A549 (cell line): ENCODE results near the gene TCF4. TPM values are rescaled to one million over a fixed set of nuclear protein-coding genes. Genes with fewer than 3 reads are reported as not detected.

Experiments used
- ATAC-seq, 2 experiments: fragments of 200-7000 bp in 1 of 2; fragments of >200 bp in 1 of 2; cut with Nextera tagmentation in 1 of 2; cut with Tn5 transposase in 1 of 2; 3 replicates each; pipeline versions ENCODE4 v1.8.0 to v1.9.1; 2018 to 2020; ENCODE audit warnings: mild to moderate bottlenecking in 1 of 2, moderate library complexity in 1 of 2
- CTCF ChIA-PET: fragments of 300-600 bp; sonication (Branson Sonifier 250); formaldehyde crosslinking; extraction: SDS; loops from one replicate; lab custom pipeline; 2021; ENCODE audit warnings: antibody characterized with exemption, inconsistent platforms; lab: Yijun Ruan, JAX
- POLR2A ChIA-PET: fragments of 350-600 bp; formaldehyde crosslinking; extraction: SDS; loops from one replicate; lab custom pipeline; 2021; ENCODE audit warnings: antibody characterized with exemption, inconsistent platforms; lab: Yijun Ruan, JAX
- DNase-seq, 2 experiments: peaks; one replicate each; pipeline versions ENCODE4 v3.0.0 to v3.0.0-alpha.2; 2011 to 2016; ENCODE audit warnings: low read depth in 1 of 2, low spot score in 1 of 2
- FAIRE-seq: peaks from 2 replicates; lab custom pipeline; 2011; peaks lifted over from hg19 to GRCh38; lab: Jason Lieb, UNC
- H3K27ac ChIP-seq, 2 experiments: fragments of >200 bp; sonication (Bioruptor Twin); formaldehyde crosslinking; 3 replicates each; pipeline ENCODE4 v1.5.1; 2016 to 2017
- H3K4me1 ChIP-seq: fragments of >200 bp; sonication (Bioruptor Twin); formaldehyde crosslinking; 3 replicates; pipeline ENCODE4 v1.6.1; 2016
- H3K4me2 ChIP-seq: fragments of >200 bp; sonication (Bioruptor Twin); formaldehyde crosslinking; 3 replicates; pipeline ENCODE4 v1.6.1; 2016
- H3K4me3 ChIP-seq: fragments of >200 bp; sonication (Bioruptor Twin); formaldehyde crosslinking; 3 replicates; pipeline ENCODE4 v1.5.1; 2016
- H3K9me3 ChIP-seq: fragments of >200 bp; sonication (Bioruptor Twin); formaldehyde crosslinking; 3 replicates; pipeline ENCODE4 v1.6.1; 2016
- CBX2 ChIP-seq: fragments of 200-600 bp; sonication (generic); IDR thresholded peaks from 2 replicates; pipeline ENCODE4 v1.6.1; 2016; ENCODE audit warnings: low read depth, mild to moderate bottlenecking, borderline replicate concordance
- CEBPB ChIP-seq, 2 experiments: fragments of >200 bp in 1 of 2; sonication (Bioruptor Twin) in 1 of 2; formaldehyde crosslinking in 1 of 2; IDR thresholded peaks; 2 replicates each; pipeline ENCODE4 v1.6.1; 2012 to 2016
- EP300 ChIP-seq, 2 experiments: fragments of >200 bp; sonication (Bioruptor Twin); formaldehyde crosslinking; IDR thresholded peaks; 2 replicates in 1 of 2; 3 replicates in 1 of 2; pipeline ENCODE4 v1.6.1; 2016 to 2017
- FOSB ChIP-seq: fragments of 250-450 bp; sonication (Bioruptor Pico); IDR thresholded peaks from 2 replicates; pipeline ENCODE4 v1.5.0; 2020; ENCODE audit warnings: mild to moderate bottlenecking, moderate library complexity
- FOXS1 ChIP-seq: fragments of 250-450 bp; sonication (Bioruptor Pico); IDR thresholded peaks from 2 replicates; pipeline ENCODE4 v1.5.0; 2020; ENCODE audit warnings: mild to moderate bottlenecking, moderate library complexity
- HOXA7 ChIP-seq: fragments of 250-450 bp; sonication (Bioruptor Pico); IDR thresholded peaks from 2 replicates; pipeline ENCODE4 v1.5.0; 2020; ENCODE audit warnings: mild to moderate bottlenecking, moderate library complexity
- JUNB ChIP-seq: fragments of >200 bp; sonication (Bioruptor Twin); formaldehyde crosslinking; IDR thresholded peaks from 2 replicates; pipeline ENCODE4 v1.6.1; 2016
- KDM5A ChIP-seq: fragments of 200-600 bp; sonication (generic); IDR thresholded peaks from 2 replicates; pipeline ENCODE4 v1.6.1; 2016; ENCODE audit warnings: antibody characterized with exemption, mild to moderate bottlenecking
- MYC ChIP-seq: IDR thresholded peaks from 2 replicates; pipeline ENCODE4 v1.6.1; 2012; ENCODE audit warnings: mild to moderate bottlenecking, inconsistent platforms, low read length, improper control_type of control experiment, borderline replicate concordance
- NFE2L2 ChIP-seq: fragments of 150-350 bp; conservative IDR thresholded peaks from 2 replicates; pipeline ENCODE4 v1.6.1; 2014; ENCODE audit warnings: low read length
- PHF8 ChIP-seq: fragments of 200-600 bp; sonication (generic); IDR thresholded peaks from 2 replicates; pipeline ENCODE4 v1.6.1; 2016; ENCODE audit warnings: low read depth, mild to moderate bottlenecking, antibody characterized with exemption, moderate library complexity, borderline replicate concordance
- POLR2A ChIP-seq: IDR thresholded peaks from 2 replicates; pipeline ENCODE4 v1.6.1; 2012; ENCODE audit warnings: mild to moderate bottlenecking, low read length
- RAD21 ChIP-seq, 2 experiments: fragments of >200 bp in 1 of 2; sonication (Bioruptor Twin) in 1 of 2; formaldehyde crosslinking in 1 of 2; IDR thresholded peaks in 1 of 2; conservative IDR thresholded peaks in 1 of 2; 2 replicates in 1 of 2; 3 replicates in 1 of 2; pipeline ENCODE4 v1.6.1; 2012 to 2018; ENCODE audit warnings: inconsistent platforms in 1 of 2
- SREBF2 ChIP-seq: fragments of 450-650 bp; IDR thresholded peaks from 2 replicates; pipeline ENCODE4 v1.6.1; 2014; ENCODE audit warnings: mild to moderate bottlenecking, moderate library complexity
- TFCP2L1 ChIP-seq: fragments of 250-450 bp; sonication (Bioruptor Pico); IDR thresholded peaks from 2 replicates; pipeline ENCODE4 v1.5.0; 2021; ENCODE audit warnings: mild to moderate bottlenecking
- ZC3H11A ChIP-seq: fragments of 450-650 bp; IDR thresholded peaks from 2 replicates; pipeline ENCODE4 v1.6.1; 2014; ENCODE audit warnings: antibody characterized with exemption, mild to moderate bottlenecking
- WGBS: methylation state at CpG from one replicate; pipeline ENCODE4 v1.1.6; 2017; ENCODE audit errors: missing lambda C conversion rate; 5-methylcytosine and 5-hydroxymethylcytosine counted together
- polyA plus RNA-seq, 4 experiments: library from polyadenylated mRNA; depleted of rRNA in 3 of 4; stranded (reverse); fragments of >200 nt; fragmentation: RNase III in 1 of 4; extraction: RNeasy Plus Mini Kit Qiagen cat#74134 plus additional on column Dnase treatment in 1 of 4; gene quantifications; 2 replicates in 3 of 4; 3 replicates in 1 of 4; pipeline ENCODE4 v1.2.3, GENCODE V29; 2011 to 2017
- TF ChIP-seq, protein P1 (sequence below): fragments of 250-450 bp; sonication (Bioruptor Pico); IDR thresholded peaks from 2 replicates; pipeline ENCODE4 v1.5.0; 2021; ENCODE audit warnings: mild to moderate bottlenecking, moderate library complexity, borderline replicate concordance
- TF ChIP-seq, protein P2 (sequence below): fragments of >200 bp; sonication (Bioruptor Twin); formaldehyde crosslinking; IDR thresholded peaks from 3 replicates; pipeline ENCODE4 v1.5.1; 2016
- TF ChIP-seq, protein P3 (sequence below): IDR thresholded peaks from 2 replicates; pipeline ENCODE4 v1.6.1; 2012; ENCODE audit warnings: low read depth, borderline replicate concordance

Gene TCF4
- polyA plus RNA-seq, 2 of the 4 experiments (the other 2 are of a cell fraction), result 3.0 to 4.0 TPM

DNA sequence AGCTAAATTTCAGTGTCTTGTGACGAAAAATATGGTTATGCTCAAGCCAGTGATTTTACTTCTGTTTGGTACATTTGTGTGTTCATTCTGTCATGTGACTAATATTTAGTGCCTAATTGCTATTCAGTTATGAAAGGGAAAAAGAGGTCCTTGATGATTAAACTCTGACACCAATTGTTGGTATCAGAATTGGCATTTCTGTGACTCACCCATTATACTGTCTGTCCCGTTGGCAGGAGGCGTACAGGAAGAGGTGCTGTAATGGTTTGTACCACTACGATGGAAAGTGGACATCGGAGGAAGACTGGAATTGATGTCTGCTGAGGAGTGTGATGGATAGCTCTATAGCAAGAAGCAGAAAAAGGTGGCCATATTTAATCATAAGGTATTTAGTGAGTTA lies 318.4 kb downstream of the TCF4 start:
- ATAC-seq, result no peak

DNA sequence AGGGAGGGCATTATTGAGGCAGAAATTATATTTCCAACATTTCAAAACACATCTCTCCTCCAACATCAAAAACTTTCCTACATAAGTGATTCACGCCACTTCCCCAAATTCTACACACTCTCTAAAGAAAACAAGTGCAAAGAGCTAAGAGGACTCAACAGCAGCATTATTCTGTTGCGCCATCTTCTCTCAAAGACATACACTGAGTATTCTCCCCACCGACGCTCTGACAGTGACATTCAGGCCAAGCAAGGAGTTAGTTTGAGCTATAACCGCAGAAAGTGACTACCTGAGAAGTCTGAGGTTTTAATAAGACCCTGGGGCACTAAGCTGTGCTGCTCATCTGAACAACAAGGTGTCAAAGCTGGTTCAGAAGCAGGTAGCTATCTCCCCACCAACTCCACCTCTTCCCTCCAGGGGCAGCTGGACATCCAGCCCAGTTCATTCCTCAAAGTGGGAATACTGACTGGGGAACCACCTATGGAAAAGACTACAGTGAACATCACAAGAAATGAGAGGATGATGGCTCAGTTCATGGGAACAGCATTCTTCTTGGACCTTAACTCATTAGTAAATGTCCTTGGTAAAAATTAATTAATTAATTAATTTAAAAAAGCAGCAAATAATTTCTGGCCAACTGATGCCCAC lies 319.2 kb downstream of the TCF4 start:
- no peak for TF ChIP-seq FOSB
- TF ChIP-seq, protein P1, sequence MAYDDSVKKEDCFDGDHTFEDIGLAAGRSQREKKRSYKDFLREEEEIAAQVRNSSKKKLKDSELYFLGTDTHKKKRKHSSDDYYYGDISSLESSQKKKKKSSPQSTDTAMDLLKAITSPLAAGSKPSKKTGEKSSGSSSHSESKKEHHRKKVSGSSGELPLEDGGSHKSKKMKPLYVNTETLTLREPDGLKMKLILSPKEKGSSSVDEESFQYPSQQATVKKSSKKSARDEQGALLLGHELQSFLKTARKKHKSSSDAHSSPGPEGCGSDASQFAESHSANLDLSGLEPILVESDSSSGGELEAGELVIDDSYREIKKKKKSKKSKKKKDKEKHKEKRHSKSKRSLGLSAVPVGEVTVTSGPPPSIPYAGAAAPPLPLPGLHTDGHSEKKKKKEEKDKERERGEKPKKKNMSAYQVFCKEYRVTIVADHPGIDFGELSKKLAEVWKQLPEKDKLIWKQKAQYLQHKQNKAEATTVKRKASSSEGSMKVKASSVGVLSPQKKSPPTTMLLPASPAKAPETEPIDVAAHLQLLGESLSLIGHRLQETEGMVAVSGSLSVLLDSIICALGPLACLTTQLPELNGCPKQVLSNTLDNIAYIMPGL (CRISPR knock-in tag), result no peak
- TF ChIP-seq SREBF2, result no peak
- TF ChIP-seq PHF8, result no peak
- TF ChIP-seq, all 56 proteins: peak for 0
- FAIRE-seq (no peak), ATAC-seq (no peak), DNase-seq (no peak)
- no peak overlapping the region for H3K27ac ChIP-seq
- no peaks in the 10 kb centered on the region for H3K4me1 ChIP-seq
- POLR2A ChIA-PET, result no interaction called here
- H3K9me3 ChIP-seq, result no peaks in the 10 kb centered on the region
- H3K4me2 ChIP-seq, result no peak overlapping the region
- CTCF ChIA-PET, result interaction anchor here (0.8 to 1.6 kb wide), 3 partner anchors 9 to 34 kb away, joined by 3 to 4 read pairs (median 3); no protein-coding TSS in a partner anchor
- H3K4me3 ChIP-seq, result no peak overlapping the region
- WGBS, result 86% methylated on average over 5 of the region's 5 CpGs

More for the DNA sequence above, 318.4 kb downstream of the TCF4 start:
- no peaks in the 10 kb centered on the region for H3K9me3 ChIP-seq
- no peak overlapping the region for H3K4me3 ChIP-seq
- H3K4me2 ChIP-seq, result no peak overlapping the region
- no peaks in the 10 kb centered on the region for H3K4me1 ChIP-seq
- FAIRE-seq, result no peak
- TF ChIP-seq ZC3H11A (no peak), KDM5A (no peak), JUNB (no peak), PHF8 (no peak), HOXA7 (CRISPR knock-in tag) (no peak), POLR2A (no peak), FOXS1 (CRISPR knock-in tag) (no peak), RAD21 (conservative IDR thresholded peaks at IDR 0.05 in 1 of 2, IDR thresholded peaks at IDR 0.05 in 1 of 2) (no peak), CBX2 (no peak), MYC (no peak), NFE2L2 (no peak), EP300 (IDR thresholded peaks at IDR 0.05) (no peak), TFCP2L1 (CRISPR knock-in tag) (no peak), CEBPB (IDR thresholded peaks at IDR 0.05) (no peak)
- TF ChIP-seq, protein P1 (CRISPR knock-in tag), result no peak
- TF ChIP-seq, protein P2, sequence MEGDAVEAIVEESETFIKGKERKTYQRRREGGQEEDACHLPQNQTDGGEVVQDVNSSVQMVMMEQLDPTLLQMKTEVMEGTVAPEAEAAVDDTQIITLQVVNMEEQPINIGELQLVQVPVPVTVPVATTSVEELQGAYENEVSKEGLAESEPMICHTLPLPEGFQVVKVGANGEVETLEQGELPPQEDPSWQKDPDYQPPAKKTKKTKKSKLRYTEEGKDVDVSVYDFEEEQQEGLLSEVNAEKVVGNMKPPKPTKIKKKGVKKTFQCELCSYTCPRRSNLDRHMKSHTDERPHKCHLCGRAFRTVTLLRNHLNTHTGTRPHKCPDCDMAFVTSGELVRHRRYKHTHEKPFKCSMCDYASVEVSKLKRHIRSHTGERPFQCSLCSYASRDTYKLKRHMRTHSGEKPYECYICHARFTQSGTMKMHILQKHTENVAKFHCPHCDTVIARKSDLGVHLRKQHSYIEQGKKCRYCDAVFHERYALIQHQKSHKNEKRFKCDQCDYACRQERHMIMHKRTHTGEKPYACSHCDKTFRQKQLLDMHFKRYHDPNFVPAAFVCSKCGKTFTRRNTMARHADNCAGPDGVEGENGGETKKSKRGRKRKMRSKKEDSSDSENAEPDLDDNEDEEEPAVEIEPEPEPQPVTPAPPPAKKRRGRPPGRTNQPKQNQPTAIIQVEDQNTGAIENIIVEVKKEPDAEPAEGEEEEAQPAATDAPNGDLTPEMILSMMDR, result no peak
- TF ChIP-seq, protein P3, sequence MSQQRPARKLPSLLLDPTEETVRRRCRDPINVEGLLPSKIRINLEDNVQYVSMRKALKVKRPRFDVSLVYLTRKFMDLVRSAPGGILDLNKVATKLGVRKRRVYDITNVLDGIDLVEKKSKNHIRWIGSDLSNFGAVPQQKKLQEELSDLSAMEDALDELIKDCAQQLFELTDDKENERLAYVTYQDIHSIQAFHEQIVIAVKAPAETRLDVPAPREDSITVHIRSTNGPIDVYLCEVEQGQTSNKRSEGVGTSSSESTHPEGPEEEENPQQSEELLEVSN, result no peak
- 79% methylated on average over 5 of the region's 5 CpGs for WGBS
- POLR2A ChIA-PET, result no interaction called here
- CTCF ChIA-PET, result interaction anchor here (0.8 to 1.6 kb wide), 2 partner anchors 10 to 35 kb away, joined by 3 to 4 read pairs; no protein-coding TSS in a partner anchor
- DNase-seq, result no peak
- no peak overlapping the region for H3K27ac ChIP-seq
